Measurements from ENCODE around the gene TMC8.
"Not testable (repeated sequence)": the region's sequence is repeated elsewhere in the genome, so short reads cannot be mapped to it uniquely, and the experiment has no call there.

TMC8 gene

DNA sequence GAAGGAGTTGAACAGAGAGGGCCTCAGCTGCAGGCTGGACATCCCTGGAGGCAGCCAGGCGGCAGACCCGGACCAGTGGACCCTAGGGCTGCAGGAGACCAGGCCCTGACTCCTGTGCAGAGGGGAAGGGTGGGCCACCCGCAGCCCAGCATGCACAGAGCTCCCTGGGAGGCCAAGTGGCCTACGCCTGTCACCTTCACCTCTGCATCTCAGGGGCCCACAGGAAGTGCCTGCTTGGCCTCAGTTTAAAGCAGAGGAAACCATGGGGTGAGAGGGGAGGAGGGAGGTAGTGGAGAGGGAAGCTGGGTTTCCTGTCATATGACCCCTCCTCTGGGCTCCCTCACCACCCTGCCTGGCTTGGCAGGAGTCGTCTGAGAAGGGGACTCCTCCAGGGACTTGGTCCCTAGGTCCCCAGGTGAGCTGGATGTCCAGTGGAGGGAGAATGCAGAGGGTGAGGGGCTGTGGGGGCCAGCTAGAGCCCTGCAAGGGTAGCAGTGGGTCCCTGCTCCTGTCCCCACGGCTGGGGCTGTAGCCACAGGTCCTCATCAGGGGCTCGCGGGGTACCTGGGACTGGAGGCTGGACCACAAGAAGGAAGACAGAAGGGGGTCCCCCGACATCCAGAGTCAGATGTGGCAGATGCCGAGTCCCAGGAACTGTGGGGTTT lies at the start of gene TMC8:
Gene TMC8 (plus strand): TSS at position 335 of the 665 bp plus-strand sequence. CDS start 818 bp downstream, outside the sequence.
- peak; percentile 70 for DNase-seq

- DNase-seq: no peak
Measured at GRCh38 chr17:78081551-78081950, 49.0 kb upstream of the TMC8 start.

GRCh38 chr17:78082355-78082872 lies 48.2 kb upstream of the TMC8 start:
- DNase-seq: not testable (repeated sequence)

DNA sequence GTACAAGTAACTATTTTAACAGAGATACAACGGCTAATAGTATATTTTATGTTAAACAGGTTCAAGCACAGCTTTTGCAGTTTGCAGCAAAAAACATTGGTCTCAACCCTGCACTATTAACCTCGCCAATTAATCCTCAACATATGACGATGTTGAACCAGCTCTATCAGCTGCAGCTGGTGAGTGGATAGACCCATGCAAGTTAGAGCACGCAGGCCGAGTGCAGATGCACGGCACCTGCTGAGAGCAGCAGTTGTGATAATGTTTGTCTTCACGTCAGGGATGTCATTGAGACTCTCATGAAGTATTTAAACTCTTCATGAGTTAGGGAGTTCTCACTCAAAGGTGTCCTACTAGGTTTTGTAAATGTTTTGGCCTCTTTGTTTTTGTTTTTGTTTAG lies 47.6 kb upstream of the TMC8 start:
- no peak for DNase-seq

DNA sequence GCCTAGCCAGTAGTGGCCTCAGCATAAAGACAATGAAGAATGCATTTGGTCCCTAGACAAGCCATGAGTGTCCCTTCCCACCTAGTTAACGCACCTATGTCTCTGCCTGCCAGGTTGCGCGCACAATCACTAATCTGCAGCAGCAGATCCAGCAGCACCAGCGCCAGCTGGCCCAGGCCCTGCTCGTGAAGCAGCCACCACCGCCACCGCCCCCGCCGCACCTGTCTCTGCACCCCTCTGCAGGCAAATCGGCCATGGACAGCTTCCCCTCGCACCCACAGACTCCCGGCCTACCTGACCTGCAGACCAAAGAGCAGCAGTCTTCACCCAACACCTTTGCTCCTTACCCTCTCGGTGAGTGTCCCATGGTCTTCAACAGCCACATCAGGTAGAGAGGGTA lies 43.8 kb upstream of the TMC8 start:
- DNase-seq: no peak

DNA sequence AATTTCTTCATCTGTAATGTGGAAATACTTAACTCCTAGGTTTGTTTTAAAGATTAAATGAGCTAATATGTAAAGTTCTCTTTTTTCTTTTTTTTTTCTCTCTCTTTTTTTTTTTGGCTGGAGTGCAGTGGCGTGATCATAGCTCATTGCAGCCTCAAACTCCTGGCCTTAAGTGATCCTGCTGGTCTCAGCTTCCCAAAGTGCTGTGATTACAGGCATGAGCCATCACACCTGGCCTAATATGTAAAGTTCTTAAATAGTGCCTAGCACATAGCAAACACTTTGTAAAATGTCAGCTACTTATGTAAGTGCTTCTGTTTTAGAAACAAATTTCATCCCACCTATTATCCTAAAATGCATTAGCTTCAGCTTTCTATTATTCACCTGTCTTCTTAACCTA lies 42.0 kb upstream of the TMC8 start:
- no peak for DNase-seq

DNA sequence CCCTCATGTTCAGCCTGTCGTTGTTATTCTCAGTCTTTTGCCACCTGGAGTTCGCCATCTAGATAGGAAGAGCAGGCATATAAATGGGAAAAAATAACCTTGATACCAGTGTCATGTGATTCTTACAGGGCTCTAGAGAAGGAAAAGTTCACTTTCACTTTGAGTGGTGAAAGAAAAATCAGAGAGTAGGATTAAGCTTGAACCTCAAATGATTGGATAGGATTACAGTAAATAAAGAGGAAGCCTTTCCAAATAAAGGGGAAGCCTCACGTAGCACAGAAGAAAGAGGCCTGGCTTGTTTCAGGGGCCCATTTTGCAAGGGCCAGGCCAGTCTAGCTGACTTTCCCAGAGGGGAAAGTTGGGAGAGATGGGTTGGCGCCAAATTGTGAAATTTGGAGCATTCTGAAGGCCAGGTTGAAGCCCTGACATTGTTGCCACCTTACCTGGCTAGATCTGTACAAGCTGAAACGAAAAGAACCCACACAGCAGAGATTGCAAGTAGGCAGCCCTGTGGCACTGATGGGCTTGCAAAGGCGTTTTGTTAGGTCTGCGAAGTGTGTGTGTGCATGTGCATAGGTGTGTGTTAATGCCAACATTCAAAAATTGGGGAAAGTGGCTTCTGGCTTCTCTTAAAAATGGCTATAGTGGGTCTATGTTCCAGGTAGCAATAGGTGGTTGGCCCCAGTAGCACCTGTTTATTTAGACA lies 40.8 kb upstream of the TMC8 start:
- DNase-seq: no peak

GRCh38 chr17:78092794-78093324 lies 37.7 kb upstream of the TMC8 start:
- no peak for DNase-seq

DNA sequence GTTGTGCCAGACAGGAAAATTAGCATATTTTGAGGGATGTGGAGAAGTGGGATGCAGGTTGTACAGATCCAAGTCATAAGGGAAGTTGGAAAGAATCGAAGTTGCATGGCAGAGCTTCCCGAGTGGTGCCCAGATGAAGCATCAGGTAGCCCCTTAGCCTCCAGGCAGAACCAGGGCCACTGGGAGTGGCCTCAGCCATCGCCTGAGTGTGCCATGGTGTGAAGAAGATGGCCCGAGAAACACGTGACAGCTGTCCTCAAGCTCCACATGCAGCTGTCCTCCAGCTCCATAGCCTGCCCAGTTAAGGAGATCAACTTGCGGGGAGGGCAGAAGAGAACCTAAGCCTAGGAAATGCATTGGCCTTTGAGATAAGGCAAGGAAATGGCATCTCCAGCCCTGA lies 35.5 kb upstream of the TMC8 start:
- no peak for DNase-seq

GRCh38 chr17:78096093-78096492 lies 34.5 kb upstream of the TMC8 start:
- DNase-seq: no peak

DNA sequence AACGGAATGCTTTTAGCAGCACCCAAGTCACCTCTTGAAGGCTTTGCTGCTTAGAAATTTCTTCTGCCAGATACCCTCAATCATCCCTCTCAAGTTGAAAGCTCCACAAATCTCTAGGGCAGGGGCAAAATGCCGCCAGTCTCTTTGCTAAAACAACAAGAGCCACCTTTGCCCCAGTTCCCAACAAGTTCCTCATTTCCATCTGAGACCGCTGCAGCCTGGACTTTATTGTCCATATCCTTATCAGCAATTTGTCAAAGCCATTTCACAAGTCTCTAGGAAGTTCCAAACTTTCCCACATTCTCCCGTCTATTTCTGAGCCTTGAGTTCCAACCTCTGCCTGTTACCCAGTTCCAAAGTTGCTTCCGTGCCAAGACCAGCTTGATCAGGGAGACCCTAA lies 29.5 kb upstream of the TMC8 start:
- DNase-seq: no peak

DNA sequence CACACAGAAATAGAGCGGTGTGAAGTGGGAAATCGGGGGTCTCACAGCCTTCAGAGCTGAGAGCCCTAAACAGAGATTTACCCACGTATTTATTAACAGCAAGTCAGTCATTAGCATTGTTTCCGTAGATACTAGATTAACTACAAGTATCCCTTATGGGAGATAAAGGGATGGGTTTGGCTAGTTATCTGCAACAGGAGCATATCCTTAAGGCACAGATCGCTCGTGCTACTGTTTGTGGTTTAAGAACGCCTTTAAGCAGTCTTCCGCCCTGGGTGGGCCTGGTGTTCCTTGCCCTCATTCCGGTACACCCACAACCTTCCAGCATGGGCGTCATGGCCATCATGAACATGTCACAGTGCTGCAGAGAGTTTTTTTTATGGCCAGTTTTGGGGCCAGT lies 29.0 kb upstream of the TMC8 start:
- DNase-seq: no peak

DNA sequence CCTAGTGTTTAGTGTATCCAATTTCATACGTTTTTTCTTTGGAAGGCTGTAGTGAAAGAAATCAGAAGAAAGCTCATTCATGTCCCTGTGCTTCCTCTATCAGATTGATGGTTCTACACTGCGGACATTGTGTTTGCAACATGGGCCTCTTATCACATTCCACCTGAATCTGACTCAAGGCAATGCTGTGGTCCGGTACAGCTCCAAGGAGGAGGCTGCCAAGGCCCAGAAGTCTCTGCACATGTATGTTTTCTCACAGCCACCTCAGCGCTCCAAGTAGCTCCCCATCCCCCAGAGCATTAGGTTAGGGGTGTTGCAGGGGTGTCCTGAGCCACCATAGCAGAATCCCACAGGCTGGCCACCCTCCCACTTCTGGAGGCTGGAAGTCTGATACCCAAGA lies 27.3 kb upstream of the TMC8 start:
- DNase-seq: no peak

- DNase-seq: no peak
Measured at GRCh38 chr17:78104540-78104941, 26.0 kb upstream of the TMC8 start.

GRCh38 chr17:78105101-78105500 lies 25.5 kb upstream of the TMC8 start:
- DNase-seq: no peak

DNA sequence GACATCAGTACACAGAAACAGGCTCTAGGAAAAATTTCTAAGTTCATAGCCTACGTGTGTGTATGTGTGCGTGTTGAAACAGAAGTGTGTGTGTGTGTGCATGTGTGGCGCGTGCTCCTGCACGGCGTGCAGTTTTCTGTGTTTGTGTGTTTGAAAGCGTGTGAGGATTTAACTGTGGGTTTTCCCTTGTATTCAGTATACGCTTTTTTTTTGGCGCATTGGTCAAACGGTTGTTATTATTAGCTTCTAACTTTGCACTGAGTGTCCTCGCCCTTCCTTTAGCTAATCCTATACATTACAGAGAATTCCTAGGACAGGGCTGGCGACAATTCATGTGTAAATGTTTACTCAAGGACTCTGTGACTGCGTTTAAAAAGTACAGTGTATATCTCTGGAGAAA lies 25.0 kb upstream of the TMC8 start:
- DNase-seq: no peak

DNA sequence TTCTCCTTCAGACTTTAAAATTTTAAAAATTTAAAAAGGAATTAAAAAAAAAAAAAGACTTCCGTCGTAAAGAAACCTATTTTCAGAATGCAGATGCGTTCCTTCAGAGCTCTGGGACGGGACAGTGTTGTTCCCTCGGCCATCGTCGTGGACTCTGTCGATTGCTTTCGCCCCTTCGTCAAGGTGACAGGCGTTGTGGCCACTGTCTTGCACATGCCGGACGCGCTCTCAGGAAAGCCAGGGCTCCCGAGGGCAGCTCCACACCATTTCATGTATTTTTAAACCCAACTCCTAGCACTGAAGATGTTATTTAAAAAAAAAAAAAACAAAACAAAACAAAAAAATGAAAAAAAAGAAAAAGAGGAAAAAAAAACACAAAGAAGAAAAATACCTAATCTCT lies 24.4 kb upstream of the TMC8 start:
- no peak for DNase-seq

DNA sequence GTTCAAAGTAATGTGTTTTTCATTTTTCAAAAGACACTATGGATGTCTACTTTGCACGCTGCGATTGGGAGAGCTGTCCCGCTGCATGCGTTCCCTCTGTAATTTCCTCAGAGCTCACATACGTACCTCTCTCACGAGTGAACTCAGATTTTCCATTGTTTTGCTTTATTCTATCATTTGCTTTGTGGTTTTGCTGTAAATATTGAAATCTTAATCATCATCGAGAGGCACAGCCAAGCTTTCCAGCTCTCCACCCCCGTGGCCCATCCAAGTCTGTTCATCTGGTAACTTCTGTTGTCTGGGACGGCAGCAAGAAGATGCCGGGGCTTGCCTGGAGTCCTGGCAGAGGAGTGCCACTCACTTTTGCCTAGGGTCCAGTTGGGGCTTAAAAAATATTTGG lies 23.1 kb upstream of the TMC8 start:
- DNase-seq: no peak

- DNase-seq: no peak
Measured at GRCh38 chr17:78107976-78108725, 22.4 kb upstream of the TMC8 start.

- DNase-seq: no peak
Measured at GRCh38 chr17:78108726-78109488, 21.7 kb upstream of the TMC8 start.

GRCh38 chr17:78109489-78109761 lies 21.1 kb upstream of the TMC8 start:
- DNase-seq: no peak

DNA sequence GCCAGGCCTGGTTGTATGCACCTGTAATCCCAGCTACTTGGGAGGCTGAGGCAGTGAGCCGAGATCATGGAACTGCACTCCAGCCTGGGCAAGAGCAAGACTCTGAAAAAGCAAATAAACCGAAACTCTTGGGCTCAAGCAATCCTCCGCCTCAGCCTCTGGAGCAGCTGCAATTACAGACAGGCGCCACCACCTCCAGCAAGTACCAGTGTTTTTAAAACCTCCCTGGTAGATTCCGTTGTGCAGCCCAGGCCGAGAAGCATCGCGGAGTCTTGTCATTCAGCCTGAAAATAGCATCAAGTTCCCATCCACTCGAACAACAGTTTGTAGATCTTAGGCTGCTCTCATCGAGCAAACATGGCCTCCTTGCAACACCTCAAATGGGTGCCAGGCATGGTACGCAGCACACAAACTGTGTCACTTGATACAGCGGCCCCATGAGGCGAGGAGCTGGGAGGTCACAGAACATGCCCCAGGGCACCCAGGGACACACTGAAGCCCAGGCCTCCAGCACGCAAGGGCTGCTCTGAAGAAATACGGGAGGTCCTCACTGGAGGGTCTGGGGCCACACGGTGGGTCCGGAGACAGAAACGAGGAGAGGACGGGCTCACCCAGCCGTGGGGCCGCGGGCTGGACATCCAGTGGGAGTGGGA lies 20.1 kb upstream of the TMC8 start:
- no peak for DNase-seq
